Stimulated activated naive CD8-positive, alpha-beta T cell treated with anti-CD3 and anti-CD28 coated beads, Interleukin-15, Interleukin-2, amounts not matched to agents 100 ng/mL and 50 ng/mL, for 24 hours (primary cell): ENCODE results near the gene GBP2.
"Not testable (repeated sequence)": the region's sequence is repeated elsewhere in the genome, so short reads cannot be mapped to it uniquely, and the experiment has no call there.

Experiments
- H3K27ac Mint-ChIP-seq: one replicate; pipeline ENCODE4 v1.8.0; 2021; ENCODE audit warnings: mild to moderate bottlenecking, mixed read lengths
- H3K27me3 Mint-ChIP-seq: one replicate; pipeline ENCODE4 v1.8.0; 2021; ENCODE audit warnings: mixed read lengths
- H3K36me3 Mint-ChIP-seq: one replicate; pipeline ENCODE4 v1.8.0; 2021; ENCODE audit warnings: low read depth, mixed read lengths
- H3K4me1 Mint-ChIP-seq: one replicate; pipeline ENCODE4 v1.8.0; 2021; ENCODE audit warnings: low read depth, mixed read lengths
- H3K4me3 Mint-ChIP-seq: one replicate; pipeline ENCODE4 v1.8.0; 2021; ENCODE audit warnings: mild to moderate bottlenecking, mixed read lengths
- H3K9me3 Mint-ChIP-seq: one replicate; pipeline ENCODE4 v1.8.0; 2021; ENCODE audit warnings: mixed read lengths

The GBP2 gene

DNA sequence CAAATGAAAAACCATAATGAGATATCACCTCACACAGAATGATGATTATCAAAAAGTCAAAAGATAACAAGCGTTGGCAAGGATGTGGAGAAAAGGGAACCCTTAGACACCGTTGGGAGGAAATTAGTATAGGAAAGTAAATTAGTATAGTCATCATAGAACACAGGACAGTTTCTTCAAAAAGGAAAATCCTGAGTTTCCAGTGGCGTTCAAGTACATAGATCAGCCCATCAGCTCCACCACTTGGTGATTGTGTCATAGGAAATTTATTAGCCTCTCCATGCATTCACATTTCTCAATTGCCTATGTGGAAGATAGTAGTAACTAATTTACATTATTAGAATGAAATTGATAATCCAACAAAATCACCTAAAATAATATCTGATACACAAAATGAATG is 20.8 kb upstream of the GBP2 start:
- Mint-ChIP-seq H3K9me3 (no peaks in the 10 kb centered on the region), H3K4me1 (peaks cover 9% of the 10 kb centered on the region), H3K4me3 (no peak overlapping the region), H3K27ac (no peak overlapping the region), H3K36me3 (no peaks in the 10 kb centered on the region), H3K27me3 (no peaks in the 10 kb centered on the region)

- H3K27me3 Mint-ChIP-seq, result no peaks in the 10 kb centered on the region
- peaks cover 9% of the 10 kb centered on the region for H3K4me1 Mint-ChIP-seq
- H3K36me3 Mint-ChIP-seq, result no peaks in the 10 kb centered on the region
- no peaks in the 10 kb centered on the region for H3K9me3 Mint-ChIP-seq
- no peak overlapping the region for H3K27ac Mint-ChIP-seq
- H3K4me3 Mint-ChIP-seq, result no peak overlapping the region
These were observed 17.6 kb upstream of the GBP2 start for GRCh38 chr1:89143484-89143883.

GRCh38 chr1:89142160-89142559 is 16.2 kb upstream of the GBP2 start:
- H3K27ac Mint-ChIP-seq, result no peak overlapping the region
- H3K27me3 Mint-ChIP-seq, result no peaks in the 10 kb centered on the region
- no peaks in the 10 kb centered on the region for H3K9me3 Mint-ChIP-seq
- H3K36me3 Mint-ChIP-seq, result no peaks in the 10 kb centered on the region
- peaks cover 9% of the 10 kb centered on the region for H3K4me1 Mint-ChIP-seq
- no peak overlapping the region for H3K4me3 Mint-ChIP-seq

DNA sequence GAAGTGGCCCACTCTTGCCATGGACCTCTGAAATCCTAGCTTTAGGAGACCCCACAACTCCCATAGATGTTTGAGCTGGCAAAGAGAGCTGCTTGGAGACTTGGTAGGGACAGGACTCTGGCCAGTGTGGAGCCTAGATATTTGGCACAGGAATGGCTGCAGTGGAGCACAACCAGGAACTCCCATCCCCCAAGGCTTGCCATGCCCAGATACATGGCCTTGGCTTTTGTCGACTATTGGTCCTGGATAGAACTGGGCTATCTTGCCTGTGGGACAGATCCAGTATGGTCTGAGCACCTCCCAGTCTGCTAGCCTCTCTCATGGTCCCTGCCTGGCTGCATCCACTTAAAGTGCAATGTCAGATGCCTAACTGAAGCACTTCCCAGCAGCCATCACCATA is 7.8 kb upstream of the GBP2 start:
- Mint-ChIP-seq H3K4me3 (no peak overlapping the region), H3K9me3 (peaks cover 6% of the 10 kb centered on the region), H3K27me3 (no peaks in the 10 kb centered on the region), H3K27ac (no peak overlapping the region), H3K4me1 (peaks cover 18% of the 10 kb centered on the region), H3K36me3 (no peaks in the 10 kb centered on the region)

- Mint-ChIP-seq H3K4me3 (no peak overlapping the region), H3K27me3 (no peaks in the 10 kb centered on the region), H3K36me3 (no peaks in the 10 kb centered on the region), H3K27ac (no peak overlapping the region), H3K4me1 (peaks cover 38% of the 10 kb centered on the region), H3K9me3 (peaks cover 6% of the 10 kb centered on the region)
These were observed 4.8 kb upstream of the GBP2 start for GRCh38 chr1:89130716-89131115.

DNA sequence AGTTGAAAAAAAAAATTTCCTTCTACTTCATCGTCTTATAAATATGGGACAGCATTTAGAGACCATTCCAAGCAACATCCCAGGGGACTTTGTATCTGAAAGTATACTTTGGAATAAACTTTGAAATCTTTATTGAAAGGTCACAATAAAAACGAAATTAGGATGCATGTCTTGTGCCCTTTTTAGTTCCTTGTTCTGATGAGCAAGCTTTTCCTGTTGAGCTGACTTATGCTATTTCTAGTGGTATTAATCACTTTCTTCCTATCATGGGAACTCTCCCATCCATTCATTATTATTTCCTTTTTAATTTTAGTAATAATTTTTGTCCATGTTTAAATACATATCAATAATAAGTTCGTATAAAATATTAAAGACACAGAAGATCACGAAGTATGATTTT is 4.0 kb upstream of the GBP2 start:
- no peaks in the 10 kb centered on the region for H3K27me3 Mint-ChIP-seq
- peak overlapping the region; percentile 96 for H3K27ac Mint-ChIP-seq
- H3K4me3 Mint-ChIP-seq, result peak overlapping the region; percentile 84
- H3K36me3 Mint-ChIP-seq, result peaks cover 3% of the 10 kb centered on the region
- peaks cover 42% of the 10 kb centered on the region for H3K4me1 Mint-ChIP-seq
- H3K9me3 Mint-ChIP-seq, result peaks cover 3% of the 10 kb centered on the region

GRCh38 chr1:89128003-89128458 is 2.1 kb upstream of the GBP2 start:
- Mint-ChIP-seq H3K36me3 (peaks cover 16% of the 10 kb centered on the region), H3K4me1 (peaks cover 56% of the 10 kb centered on the region), H3K27ac (peak overlapping the region; percentile 98)
- not testable (repeated sequence) for H3K9me3 Mint-ChIP-seq, H3K27me3 Mint-ChIP-seq, H3K4me3 Mint-ChIP-seq

DNA sequence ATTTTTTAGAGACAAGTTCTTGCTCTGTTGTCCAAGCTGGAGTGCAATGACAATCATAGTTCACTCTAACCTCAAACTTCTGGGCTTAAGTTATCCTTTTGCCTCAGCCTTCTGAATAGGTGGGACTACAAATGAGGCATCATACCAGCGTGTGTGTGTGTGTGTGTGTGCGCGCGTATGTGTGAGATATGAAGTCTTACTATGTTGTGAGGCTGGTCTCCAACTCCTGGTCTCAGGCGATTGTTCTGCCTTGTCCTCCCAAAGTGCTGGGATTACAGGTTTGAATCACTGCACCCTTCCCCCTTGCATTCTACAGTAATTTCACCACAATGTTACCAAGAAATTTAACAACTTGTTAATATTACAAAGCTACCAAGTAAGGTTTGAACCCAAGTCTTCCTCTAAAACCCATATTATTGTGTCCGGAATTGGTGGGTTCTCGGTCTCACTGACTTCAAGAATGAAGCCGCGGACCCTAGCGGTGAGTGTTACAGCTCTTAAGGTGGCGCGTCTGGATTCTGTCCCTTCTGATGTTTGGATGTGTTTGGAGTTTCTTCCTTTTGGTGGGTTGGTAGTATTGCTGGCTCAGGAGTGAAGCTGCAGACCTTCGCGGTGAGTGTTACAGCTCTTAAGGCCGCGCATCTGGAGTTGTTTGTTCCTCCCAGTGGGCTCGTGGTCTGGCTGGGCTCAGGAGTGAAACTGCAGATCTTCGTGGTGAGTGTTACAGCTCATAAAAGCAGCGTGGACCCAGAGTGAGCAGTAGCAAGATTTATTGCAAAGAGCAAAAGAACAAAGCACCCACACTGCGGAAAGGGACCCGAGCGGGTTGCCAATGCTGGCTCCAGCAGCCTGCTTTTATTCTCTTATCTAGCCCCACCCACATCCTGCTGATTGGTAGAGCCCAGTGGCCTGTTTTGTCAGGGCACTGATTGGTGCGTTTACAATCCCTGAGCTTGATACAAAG is 970 bp upstream of the GBP2 start:
- not testable (repeated sequence) for H3K9me3 Mint-ChIP-seq, H3K27me3 Mint-ChIP-seq
- H3K36me3 Mint-ChIP-seq, result peaks cover 28% of the 10 kb centered on the region
- H3K27ac Mint-ChIP-seq, result peak overlapping the region; percentile 98
- peaks cover 68% of the 10 kb centered on the region for H3K4me1 Mint-ChIP-seq
- peak overlapping the region; percentile 87 for H3K4me3 Mint-ChIP-seq

DNA sequence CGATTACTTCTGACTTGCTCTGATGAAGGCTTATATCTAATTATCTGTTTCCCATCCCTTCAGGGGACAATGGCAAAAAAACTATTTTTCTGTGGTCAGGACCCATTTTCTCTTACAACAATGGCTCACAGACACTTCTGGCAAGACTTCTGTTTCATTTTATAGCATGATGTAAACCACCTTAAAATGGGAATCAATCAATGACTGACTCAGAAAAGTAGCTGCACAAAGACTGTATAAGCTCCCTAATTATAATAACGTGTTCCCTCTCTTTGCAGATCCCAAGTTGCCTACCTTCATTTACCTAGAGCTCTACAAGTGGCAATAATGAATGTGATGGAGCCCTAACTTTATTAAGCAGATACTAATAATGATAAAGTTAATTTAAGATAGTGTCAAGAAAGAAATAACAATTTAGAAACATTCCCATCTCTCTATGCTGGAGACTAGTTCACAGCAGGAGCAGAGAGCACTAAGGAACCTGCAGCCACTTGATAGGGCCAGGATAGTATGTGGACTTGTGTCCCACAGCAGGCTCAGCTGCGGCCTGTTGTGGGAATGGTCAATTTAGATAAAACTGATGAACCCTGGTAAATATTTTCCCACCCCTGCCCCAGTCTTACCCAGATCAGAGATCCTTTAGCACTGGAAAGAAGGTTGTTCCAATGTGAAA is 538 bp downstream of the GBP2 start:
- Mint-ChIP-seq H3K27me3 (no peaks in the 10 kb centered on the region), H3K27ac (peak overlapping the region; percentile 98), H3K36me3 (peaks cover 32% of the 10 kb centered on the region), H3K4me1 (peaks cover 71% of the 10 kb centered on the region), H3K9me3 (no peaks in the 10 kb centered on the region), H3K4me3 (peak overlapping the region; percentile 93)

DNA sequence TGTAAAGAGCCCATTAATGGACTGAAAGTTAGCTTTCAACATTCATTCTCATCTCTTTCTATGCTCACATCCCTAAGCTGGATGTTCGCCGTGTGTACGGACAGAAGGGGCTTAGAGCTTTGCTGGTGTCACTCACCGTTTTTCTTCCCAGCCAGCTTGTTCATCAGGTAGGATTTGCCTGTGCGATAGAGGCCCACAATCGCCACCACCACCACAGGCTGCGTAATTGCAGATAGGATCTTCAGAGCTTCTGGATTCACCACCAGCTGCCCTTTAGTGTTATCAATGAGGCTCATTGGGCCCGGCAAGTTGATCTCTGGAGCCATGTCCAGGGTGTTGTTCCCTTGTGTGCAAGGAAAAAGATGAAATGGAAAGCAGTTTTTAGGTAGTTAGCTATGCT is 4.3 kb downstream of the GBP2 start:
- Mint-ChIP-seq H3K27me3 (no peaks in the 10 kb centered on the region), H3K27ac (no peak overlapping the region), H3K4me1 (peaks cover 37% of the 10 kb centered on the region), H3K9me3 (no peaks in the 10 kb centered on the region), H3K4me3 (no peak overlapping the region), H3K36me3 (peaks cover 32% of the 10 kb centered on the region)

DNA sequence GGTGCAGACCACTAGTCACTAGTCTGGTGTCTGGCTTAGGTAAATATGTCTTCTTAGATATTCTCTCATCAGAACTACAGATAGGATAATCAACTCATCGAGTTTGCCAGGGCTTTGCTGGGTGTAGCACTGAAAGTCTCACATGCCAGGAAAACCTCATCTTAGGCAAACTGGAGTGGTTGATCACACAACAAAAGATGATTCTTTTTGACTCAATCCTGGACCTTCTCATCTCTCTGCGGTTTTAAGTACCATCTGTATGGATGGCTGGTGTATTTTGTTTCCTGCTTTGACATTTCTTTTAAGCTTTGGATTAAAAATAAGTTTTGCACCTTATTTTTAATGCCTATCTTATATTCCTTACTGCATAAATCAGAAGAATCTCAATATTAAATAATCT is 11.3 kb downstream of the GBP2 start:
- Mint-ChIP-seq H3K4me3 (no peak overlapping the region), H3K27me3 (no peaks in the 10 kb centered on the region), H3K4me1 (peaks cover 11% of the 10 kb centered on the region), H3K27ac (no peak overlapping the region), H3K9me3 (no peaks in the 10 kb centered on the region), H3K36me3 (peaks cover 57% of the 10 kb centered on the region)

GRCh38 chr1:89112871-89113613 is 12.9 kb downstream of the GBP2 start:
- H3K9me3 Mint-ChIP-seq, result no peaks in the 10 kb centered on the region
- no peak overlapping the region for H3K27ac Mint-ChIP-seq
- no peak overlapping the region for H3K4me3 Mint-ChIP-seq
- H3K4me1 Mint-ChIP-seq, result peaks cover 11% of the 10 kb centered on the region
- no peaks in the 10 kb centered on the region for H3K27me3 Mint-ChIP-seq
- peaks cover 72% of the 10 kb centered on the region for H3K36me3 Mint-ChIP-seq

DNA sequence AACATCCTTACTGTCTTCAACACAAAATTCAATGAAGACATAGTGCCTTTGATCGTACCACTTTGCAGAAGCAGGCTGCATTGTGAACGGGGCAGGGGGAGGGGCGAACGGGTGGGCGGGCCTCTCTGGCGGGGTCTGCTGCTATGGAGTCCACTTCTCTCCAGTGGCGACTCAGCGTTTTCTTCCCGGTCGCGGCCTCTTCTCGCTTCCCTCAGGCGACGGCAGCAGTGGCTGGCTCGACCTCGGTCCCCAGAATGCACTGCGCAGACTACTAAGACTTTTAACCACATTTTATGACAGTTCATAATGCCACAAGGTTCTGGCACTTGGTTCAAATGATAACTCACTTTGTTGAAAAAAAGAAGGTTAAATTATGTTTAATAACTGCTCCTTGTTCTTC is 21.2 kb downstream of the GBP2 start:
- no peak overlapping the region for H3K27ac Mint-ChIP-seq
- peaks cover 7% of the 10 kb centered on the region for H3K4me1 Mint-ChIP-seq
- peaks cover 11% of the 10 kb centered on the region for H3K9me3 Mint-ChIP-seq
- peaks cover 63% of the 10 kb centered on the region for H3K36me3 Mint-ChIP-seq
- H3K4me3 Mint-ChIP-seq, result no peak overlapping the region
- H3K27me3 Mint-ChIP-seq, result no peaks in the 10 kb centered on the region

- peaks cover 58% of the 10 kb centered on the region for H3K36me3 Mint-ChIP-seq
- H3K27ac Mint-ChIP-seq, result no peak overlapping the region
- H3K4me1 Mint-ChIP-seq, result peaks cover 7% of the 10 kb centered on the region
- H3K4me3 Mint-ChIP-seq, result no peak overlapping the region
- no peaks in the 10 kb centered on the region for H3K27me3 Mint-ChIP-seq
- peaks cover 11% of the 10 kb centered on the region for H3K9me3 Mint-ChIP-seq
These were observed 21.8 kb downstream of the GBP2 start for GRCh38 chr1:89104147-89104546.

- Mint-ChIP-seq H3K27ac (no peak overlapping the region), H3K27me3 (no peaks in the 10 kb centered on the region), H3K36me3 (peaks cover 38% of the 10 kb centered on the region), H3K9me3 (peaks cover 16% of the 10 kb centered on the region), H3K4me1 (peaks cover 7% of the 10 kb centered on the region), H3K4me3 (no peak overlapping the region)
These were observed 23.9 kb downstream of the GBP2 start for GRCh38 chr1:89102021-89102420.
